Gastroesophageal sphincter (tissue), 4 donors: ENCODE measurements around the gene KCNH8. TPM values are rescaled to one million over a fixed set of nuclear protein-coding genes. Genes with fewer than 3 reads are reported as not detected.

Experiments
- ATAC-seq: fragments of 150-250 bp; one replicate; pipeline ENCODE4 v1.9.1; 2016; ENCODE audit warnings: mild to moderate bottlenecking, moderate library complexity
- H3K27ac ChIP-seq, 4 donors: fragments of 200-600 bp; sonication (generic) in 3 of 4; 1 replicate in 3 of 4; 2 replicates in 1 of 4; pipeline ENCODE4 v1.5.1; 2016 to 2019
- H3K27me3 ChIP-seq: fragments of 200-600 bp; sonication (generic); one replicate; pipeline ENCODE4 v1.5.1; 2019
- H3K36me3 ChIP-seq, 2 donors: fragments of 200-600 bp; sonication (generic); one replicate each; pipeline ENCODE4 v1.5.1; 2019; ENCODE audit warnings: control low read depth in 1 of 2
- H3K4me1 ChIP-seq, 3 donors: fragments of 200-600 bp; sonication (generic); 1 replicate in 2 of 3; 2 replicates in 1 of 3; pipeline ENCODE4 v1.5.1; 2016 to 2019; ENCODE audit warnings: control low read depth in 2 of 3
- H3K4me3 ChIP-seq, 2 donors: fragments of 200-600 bp; sonication (generic); one replicate each; pipeline ENCODE4 v1.5.1; 2019; ENCODE audit warnings: mild to moderate bottlenecking in 1 of 2, moderate library complexity in 1 of 2
- H3K9me3 ChIP-seq, 3 donors: fragments of 200-600 bp; sonication (generic); one replicate each; pipeline ENCODE4 v1.5.1; 2017 to 2019; ENCODE audit warnings: control low read depth in 2 of 3
- CTCF ChIP-seq, 4 experiments: fragments of 200-600 bp in 2 of 4; fragments of 450-650 bp in 2 of 4; sonication (generic) in 1 of 4; IDR thresholded peaks; one replicate each; pipeline ENCODE4 v1.5.1; 2017 to 2019; ENCODE audit warnings: antibody characterized with exemption in 4 of 4, mild to moderate bottlenecking in 2 of 4, moderate library complexity in 2 of 4
- EP300 ChIP-seq: sonication (generic); formaldehyde crosslinking; IDR thresholded peaks from one replicate; pipeline ENCODE4 v1.6.1; 2017; ENCODE audit warnings: antibody characterized with exemption, mild to moderate bottlenecking
- POLR2A ChIP-seq, 2 donors: fragments of 450-650 bp; IDR thresholded peaks; one replicate each; pipeline ENCODE4 v1.6.1; 2017; ENCODE audit warnings: antibody characterized with exemption in 2 of 2, mild to moderate bottlenecking in 2 of 2, moderate library complexity in 1 of 2
- POLR2AphosphoS5 ChIP-seq: sonication (generic); formaldehyde crosslinking; IDR thresholded peaks from one replicate; pipeline ENCODE4 v1.6.1; 2017; ENCODE audit warnings: antibody characterized with exemption
- WGBS, 2 donors: methylation state at CpG; one replicate each; pipeline ENCODE4 v1.1.5; 2018; ENCODE audit warnings: low coverage in 1 of 2; 5-methylcytosine and 5-hydroxymethylcytosine counted together
- total RNA-seq, 4 donors: library from RNA; depleted of rRNA; stranded (reverse); fragments of >200 nt; gene quantifications; one replicate each; pipeline ENCODE4 v1.1.0, GENCODE V29; 2016

The KCNH8 gene
- total RNA-seq, 4 donors from 2014 or later, result 0.19 to 0.62 (median 0.40) TPM; not detected in 1

- Histone ChIP-seq H3K27ac (no peak overlapping the region), H3K36me3 (no peaks in the 10 kb centered on the region), H3K9me3 (no peaks in the 10 kb centered on the region), H3K4me3 (no peak overlapping the region), H3K4me1 (no peaks in the 10 kb centered on the region), H3K27me3 (no peaks in the 10 kb centered on the region)
- no peak for TF ChIP-seq CTCF (IDR thresholded peaks at IDR 0.05)
- no peak for TF ChIP-seq EP300
- TF ChIP-seq POLR2A (IDR thresholded peaks at IDR 0.05), result no peak
- TF ChIP-seq POLR2AphosphoS5, result no peak
- WGBS, 2 donors, result 56 to 73% methylated on average over 5 to 6 of the region's 6 CpGs
- no peak for ATAC-seq
Measured at GRCh38 chr3:19264424-19264823, 116.1 kb downstream of the KCNH8 start.

- Histone ChIP-seq H3K4me3 (no peak overlapping the region), H3K27ac (no peak overlapping the region), H3K9me3 (no peaks in the 10 kb centered on the region), H3K27me3 (no peaks in the 10 kb centered on the region), H3K36me3 (no peaks in the 10 kb centered on the region), H3K4me1 (no peaks in the 10 kb centered on the region)
- TF ChIP-seq POLR2AphosphoS5 (no peak), CTCF (IDR thresholded peaks at IDR 0.05) (no peak), POLR2A (IDR thresholded peaks at IDR 0.05) (no peak), EP300 (no peak)
- ATAC-seq, result no peak
- WGBS, 2 donors, result 52 to 67% methylated on average over 3 to 4 of the region's 4 CpGs
Measured at GRCh38 chr3:19267040-19267439, 118.7 kb downstream of the KCNH8 start.

- 73 to 88% methylated on average over 2 of the region's 2 CpGs for WGBS, 2 donors
- TF ChIP-seq EP300 (no peak), POLR2AphosphoS5 (no peak)
- no peaks in the 10 kb centered on the region for H3K27me3 ChIP-seq
- no peak for ATAC-seq
- H3K4me1 ChIP-seq, result no peaks in the 10 kb centered on the region
- no peak overlapping the region for H3K4me3 ChIP-seq
- H3K36me3 ChIP-seq, result no peaks in the 10 kb centered on the region
- no peaks in the 10 kb centered on the region for H3K9me3 ChIP-seq
- no peak overlapping the region for H3K27ac ChIP-seq
Measured at GRCh38 chr3:19270481-19270880, 122.2 kb downstream of the KCNH8 start.

GRCh38 chr3:19272296-19272695 is 124.0 kb downstream of the KCNH8 start:
- ATAC-seq, result no peak
- no peak for TF ChIP-seq EP300
- TF ChIP-seq CTCF (IDR thresholded peaks at IDR 0.05), result no peak
- no peak for TF ChIP-seq POLR2A (IDR thresholded peaks at IDR 0.05)
- TF ChIP-seq POLR2AphosphoS5, result no peak
- H3K9me3 ChIP-seq, result no peaks in the 10 kb centered on the region
- no peaks in the 10 kb centered on the region for H3K36me3 ChIP-seq
- 82 to 93% methylated on average over 2 of the region's 3 CpGs for WGBS, 2 donors
- H3K27ac ChIP-seq, result no peak overlapping the region
- H3K4me1 ChIP-seq, result no peaks in the 10 kb centered on the region
- H3K4me3 ChIP-seq, result no peak overlapping the region
- no peaks in the 10 kb centered on the region for H3K27me3 ChIP-seq

GRCh38 chr3:19273091-19273490 is 124.8 kb downstream of the KCNH8 start:
- Histone ChIP-seq H3K27ac (no peak overlapping the region), H3K36me3 (no peaks in the 10 kb centered on the region), H3K27me3 (no peaks in the 10 kb centered on the region), H3K4me3 (no peak overlapping the region), H3K9me3 (no peaks in the 10 kb centered on the region), H3K4me1 (no peaks in the 10 kb centered on the region)
- ATAC-seq, result no peak
- TF ChIP-seq EP300, result no peak
- no peak for TF ChIP-seq CTCF (IDR thresholded peaks at IDR 0.05)
- TF ChIP-seq POLR2A (IDR thresholded peaks at IDR 0.05), result no peak
- TF ChIP-seq POLR2AphosphoS5, result no peak
- 30 to 50% methylated on average over 1 of the region's 1 CpG for WGBS, 2 donors
